Measurements from ENCODE around the gene RILPL2. TPM values are rescaled to one million over a fixed set of nuclear protein-coding genes. Genes with fewer than 3 reads are reported as not detected.

The RILPL2 gene
- total RNA-seq, 1 experiment from 2014 or later = 3.6 TPM

GRCh38 chr12:123428591-123428990 lies 7.9 kb downstream of the RILPL2 start:
- Histone ChIP-seq H4K20me1 (ENCODE audit: insufficient read depth) (no peaks in the 10 kb centered on the region), H3K4me1 (replicated peaks; ENCODE audit: insufficient read depth) (no peaks in the 10 kb centered on the region), H3K79me2 (ENCODE audit: low read depth) (no peaks in the 10 kb centered on the region), H3K36me3 (ENCODE audit: low read depth) (no peaks in the 10 kb centered on the region), H3K27me3 (ENCODE audit: insufficient read depth, low read depth) (no peaks in the 10 kb centered on the region), H2AFZ (no peak overlapping the region), H3K27ac (no peak overlapping the region), H3F3A (ENCODE audit: insufficient read depth, low read depth) (no peaks in the 10 kb centered on the region), H3K4me2 (no peak overlapping the region), H3K9me2 (ENCODE audit: insufficient read depth) (no peaks in the 10 kb centered on the region), H3K4me3 (no peak overlapping the region), H3K9me3 (ENCODE audit: insufficient read depth, low read depth) (no peaks in the 10 kb centered on the region)
- no peak for DNase-seq
- ChIA-PET CTCF (no interaction called here), POLR2A (ENCODE audit: unreplicated experiment) (no interaction called here)
- no TSS peak for BruUV-seq (replicated peaks)
- TF ChIP-seq CTCF (conservative IDR thresholded peaks at IDR 0.05) = no peak
- no peak for TF ChIP-seq EZH2 (IDR thresholded peaks at IDR 0.05; ENCODE audit: low read depth)
- intact Hi-C loops (cut with micrococcal nuclease; ENCODE audit: unreplicated experiment) = no loop called here

GRCh38 chr12:123427036-123427769 lies 9.3 kb downstream of the RILPL2 start:
- no peak overlapping the region for H3K4me3 ChIP-seq
- no peaks in the 10 kb centered on the region for H3K9me3 ChIP-seq (ENCODE audit: insufficient read depth, low read depth)
- H3F3A ChIP-seq (ENCODE audit: insufficient read depth, low read depth) = no peaks in the 10 kb centered on the region
- H3K9me2 ChIP-seq (ENCODE audit: insufficient read depth) = no peaks in the 10 kb centered on the region
- no peaks in the 10 kb centered on the region for H3K79me2 ChIP-seq (ENCODE audit: low read depth)
- intact Hi-C loops (cut with micrococcal nuclease; ENCODE audit: unreplicated experiment) = no loop called here
- ChIA-PET POLR2A (ENCODE audit: unreplicated experiment) (interaction anchor here (0.5 kb wide), 1 partner anchor 17 kb away, joined by 3 read pairs; no protein-coding TSS in a partner anchor), CTCF (no interaction called here)
- H3K4me1 ChIP-seq (replicated peaks; ENCODE audit: insufficient read depth) = no peaks in the 10 kb centered on the region
- no peaks in the 10 kb centered on the region for H3K27me3 ChIP-seq (ENCODE audit: insufficient read depth, low read depth)
- no peak for DNase-seq
- no TSS peak for BruUV-seq (replicated peaks)
- H4K20me1 ChIP-seq (ENCODE audit: insufficient read depth) = no peaks in the 10 kb centered on the region
- TF ChIP-seq CTCF (conservative IDR thresholded peaks at IDR 0.05) (no peak), EZH2 (IDR thresholded peaks at IDR 0.05; ENCODE audit: low read depth) (no peak)
- no peak overlapping the region for H3K4me2 ChIP-seq
- no peak overlapping the region for H3K27ac ChIP-seq
- H2AFZ ChIP-seq = no peak overlapping the region
- H3K36me3 ChIP-seq (ENCODE audit: low read depth) = no peaks in the 10 kb centered on the region

GRCh38 chr12:123421314-123421713 lies 15.2 kb downstream of the RILPL2 start:
- Histone ChIP-seq H3K4me2 (no peak overlapping the region), H3K4me1 (replicated peaks; ENCODE audit: insufficient read depth) (no peaks in the 10 kb centered on the region), H3K9me3 (ENCODE audit: insufficient read depth, low read depth) (no peaks in the 10 kb centered on the region), H3K79me2 (ENCODE audit: low read depth) (no peaks in the 10 kb centered on the region), H3K27ac (no peak overlapping the region), H2AFZ (no peak overlapping the region), H3K36me3 (ENCODE audit: low read depth) (no peaks in the 10 kb centered on the region), H4K20me1 (ENCODE audit: insufficient read depth) (no peaks in the 10 kb centered on the region), H3F3A (ENCODE audit: insufficient read depth, low read depth) (no peaks in the 10 kb centered on the region), H3K9me2 (ENCODE audit: insufficient read depth) (no peaks in the 10 kb centered on the region), H3K27me3 (ENCODE audit: insufficient read depth, low read depth) (no peaks in the 10 kb centered on the region), H3K4me3 (no peak overlapping the region)
- POLR2A ChIA-PET (ENCODE audit: unreplicated experiment) = no interaction called here
- no peak for DNase-seq
- BruUV-seq (replicated peaks) = no TSS peak
- intact Hi-C loops (cut with micrococcal nuclease; ENCODE audit: unreplicated experiment) = no loop called here
- TF ChIP-seq EZH2 (IDR thresholded peaks at IDR 0.05; ENCODE audit: low read depth) (no peak), CTCF (conservative IDR thresholded peaks at IDR 0.05) (no peak)
- CTCF ChIA-PET = interaction anchor here (0.6 kb wide), 1 partner anchor 26 kb away, joined by 3 read pairs; no protein-coding TSS in a partner anchor
